ENCODE results near the gene PPIP5K1.

The PPIP5K1 gene

DNA sequence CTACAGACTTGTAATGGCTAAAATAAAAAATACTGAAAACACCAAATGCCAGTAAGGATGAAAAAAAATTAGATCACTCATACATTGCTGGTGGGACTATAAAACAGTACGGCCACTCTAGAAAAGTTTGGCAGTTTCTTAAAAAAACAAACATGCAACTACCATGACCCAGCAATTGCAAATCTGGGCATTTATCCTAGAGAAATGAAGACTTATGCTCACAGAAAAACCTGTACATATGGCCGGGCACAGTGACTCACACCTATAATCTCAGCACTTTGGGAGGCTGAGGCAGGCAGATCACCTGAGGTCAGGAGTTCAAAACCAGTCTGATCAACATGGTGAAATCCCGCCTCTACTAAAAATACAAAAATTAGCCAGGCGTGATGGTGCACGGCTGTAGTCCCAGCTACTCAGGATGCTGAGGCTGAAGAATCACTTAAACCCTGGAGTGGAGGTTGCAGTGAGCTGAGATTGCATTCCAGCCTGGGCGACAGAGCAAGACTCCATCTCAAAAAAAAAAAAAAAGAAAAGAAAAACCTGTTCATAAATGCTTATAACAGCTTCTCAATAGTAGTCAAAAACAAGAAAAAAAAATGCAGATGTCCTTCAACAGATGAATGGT lies 102.6 kb downstream of the PPIP5K1 start:
- no peak for DNase-seq

GRCh38 chr15:43484455-43484854 lies 105.6 kb downstream of the PPIP5K1 start:
- DNase-seq, result no peak
